HG03108 (cell line): ENCODE data around the gene LRRC63.

ENCODE experiments used
- ATAC-seq: cut with Tn5 transposase; IDR thresholded peaks from one replicate; pipeline ENCODE4 v1.9.1; 2021; ENCODE audit warnings: moderate library complexity; ENCODE audit not compliant: unreplicated experiment

Gene LRRC63

DNA sequence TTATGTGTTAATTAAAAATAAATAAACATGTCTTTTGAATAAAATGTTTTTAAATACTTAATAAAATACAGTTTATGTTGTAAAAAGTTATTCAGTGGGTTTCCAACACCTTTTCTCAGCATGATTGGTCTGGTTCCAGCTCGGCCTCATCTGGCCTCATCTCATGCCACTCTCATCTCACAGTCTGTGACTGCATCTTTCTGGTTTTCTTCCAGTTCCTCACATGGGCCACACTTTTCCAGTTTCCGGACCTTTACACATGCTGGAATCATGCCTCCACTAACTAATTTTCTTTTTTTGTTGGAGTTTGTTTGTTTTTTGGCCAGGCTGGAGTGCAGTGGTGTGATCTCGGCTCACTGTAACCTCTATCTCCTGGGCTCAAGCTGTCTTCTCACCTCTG, 92.8 kb downstream of the LRRC63 start:
- no peak for ATAC-seq

DNA sequence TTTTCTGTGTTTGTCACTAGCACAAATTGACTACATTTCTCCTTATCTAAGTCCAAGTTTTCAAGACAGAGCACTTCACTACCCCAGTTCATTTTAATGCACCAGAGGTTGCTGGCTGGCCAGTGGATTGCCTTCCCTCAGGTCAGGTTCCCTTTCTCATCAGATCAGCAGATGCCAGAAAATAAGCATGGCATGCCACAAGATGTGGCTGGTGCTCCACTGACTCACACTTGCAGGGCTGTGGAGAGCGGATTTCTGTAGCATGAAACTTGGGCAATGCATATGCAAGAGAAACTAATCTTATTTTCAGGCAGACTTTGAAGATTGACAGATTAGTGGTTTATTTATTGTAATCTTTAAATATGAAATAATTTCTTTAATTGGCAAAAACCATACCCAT, 95.8 kb downstream of the LRRC63 start:
- ATAC-seq, result no peak

DNA sequence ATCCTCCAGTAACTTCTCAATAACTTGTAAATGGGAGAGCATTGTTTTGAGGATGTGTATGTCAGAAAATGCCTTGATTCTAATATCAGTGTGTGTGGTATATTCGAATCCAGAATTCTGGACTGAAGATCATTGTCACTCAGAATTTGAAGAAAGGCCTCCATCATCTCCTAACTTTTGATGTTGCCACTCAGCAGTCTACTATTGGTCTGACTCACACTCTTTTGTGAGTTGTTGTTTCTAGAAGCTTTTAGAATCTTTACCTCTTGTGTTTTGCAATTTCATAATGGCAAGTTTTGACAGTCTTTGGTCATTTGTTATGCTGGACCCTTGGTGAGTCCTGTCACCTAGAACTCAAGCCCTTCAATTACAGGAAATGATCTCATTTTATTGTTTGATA, 98.3 kb downstream of the LRRC63 start:
- ATAC-seq, result no peak

DNA sequence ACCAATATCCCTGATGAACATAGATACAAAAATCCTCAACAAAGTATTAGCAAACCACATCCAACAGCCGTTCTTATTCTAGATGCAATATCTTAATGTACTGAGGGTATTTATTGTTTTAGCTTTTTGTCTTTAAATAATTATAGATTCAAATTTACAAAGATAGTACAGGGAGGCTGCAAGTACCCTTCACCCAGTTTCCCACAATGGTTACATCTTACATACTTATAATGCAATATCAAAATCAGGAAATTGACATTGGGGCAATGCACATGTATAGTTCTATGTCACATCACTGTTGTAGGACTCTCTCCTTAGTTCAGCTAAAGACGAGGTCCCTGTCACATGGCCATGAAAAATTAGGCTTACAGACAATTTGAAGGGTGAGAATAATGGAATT, 99.5 kb downstream of the LRRC63 start:
- ATAC-seq, result no peak

DNA sequence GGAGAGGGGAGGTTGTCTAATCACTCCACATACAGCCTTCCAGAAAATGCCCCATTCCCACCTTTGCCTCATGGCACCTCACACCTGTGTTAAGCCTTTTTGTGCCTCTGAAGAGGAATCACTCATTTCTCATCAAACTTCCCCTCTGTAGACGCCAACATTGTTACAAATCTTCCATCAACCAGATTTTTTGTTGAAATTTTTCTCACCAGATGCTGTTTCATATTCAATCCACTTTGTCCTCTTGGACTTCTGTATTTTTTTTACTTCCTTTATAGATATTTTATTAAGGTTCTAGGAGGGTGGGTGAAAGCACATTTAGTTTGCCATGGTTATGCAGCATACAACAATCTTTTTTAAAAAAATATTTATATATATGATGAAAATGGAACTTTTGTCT, 101.3 kb downstream of the LRRC63 start:
- ATAC-seq, result no peak

DNA sequence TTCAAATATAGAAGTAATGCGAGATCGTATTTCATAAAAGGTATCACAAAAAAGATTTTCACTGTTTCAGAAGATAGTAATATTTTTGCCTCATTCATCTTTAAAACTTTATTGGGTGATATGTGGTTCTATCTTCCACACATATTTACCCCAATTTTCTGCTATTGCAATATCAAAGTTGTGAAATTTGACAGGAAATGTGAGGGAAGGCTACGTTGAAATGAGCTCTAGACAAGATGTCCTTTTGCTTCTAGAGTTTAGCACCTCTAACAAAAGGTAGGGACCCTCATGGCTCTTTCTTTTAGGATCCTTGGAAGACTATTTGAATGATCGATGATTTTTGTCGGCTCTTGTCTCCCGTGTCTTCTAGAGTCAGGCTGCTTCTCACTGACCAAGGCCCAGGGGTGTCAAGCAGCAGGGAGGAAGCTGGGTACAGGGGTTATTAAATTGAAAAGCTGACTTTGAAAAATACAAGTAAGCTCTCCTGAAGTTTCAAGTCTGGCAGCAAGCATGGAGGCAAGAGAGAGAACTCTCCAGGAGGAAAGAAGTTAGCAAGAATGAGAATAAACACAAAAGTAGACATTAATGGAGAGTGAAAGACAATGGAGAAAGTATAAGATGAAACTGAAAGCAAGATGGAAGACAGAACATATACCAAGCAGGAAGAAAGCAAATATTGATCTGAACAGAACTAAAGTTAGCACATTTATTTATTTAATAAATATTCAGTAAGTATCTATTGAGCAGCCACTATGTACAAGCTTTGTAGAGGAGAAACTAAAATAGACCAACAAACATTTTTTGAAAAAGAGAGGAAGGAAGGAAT, 101.9 kb downstream of the LRRC63 start:
- no peak for ATAC-seq

DNA sequence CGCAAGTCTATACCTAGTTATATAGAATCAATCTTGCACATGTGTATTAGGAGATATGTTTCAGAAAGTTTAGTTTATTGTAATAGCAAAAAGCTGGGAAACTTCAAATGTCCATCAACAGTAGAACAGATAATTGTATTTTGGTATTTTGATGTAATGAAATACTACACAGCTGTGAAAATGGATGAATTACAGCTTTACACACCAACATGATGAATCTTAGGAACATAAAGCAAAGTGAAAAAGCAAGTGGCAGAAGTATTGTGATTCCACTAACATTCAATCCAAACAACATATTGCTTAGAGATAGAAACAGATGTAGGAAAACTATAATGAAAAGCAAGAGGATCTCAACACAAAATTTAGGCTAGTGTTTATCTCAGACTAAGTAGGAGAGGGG, 102.9 kb downstream of the LRRC63 start:
- ATAC-seq, result no peak

DNA sequence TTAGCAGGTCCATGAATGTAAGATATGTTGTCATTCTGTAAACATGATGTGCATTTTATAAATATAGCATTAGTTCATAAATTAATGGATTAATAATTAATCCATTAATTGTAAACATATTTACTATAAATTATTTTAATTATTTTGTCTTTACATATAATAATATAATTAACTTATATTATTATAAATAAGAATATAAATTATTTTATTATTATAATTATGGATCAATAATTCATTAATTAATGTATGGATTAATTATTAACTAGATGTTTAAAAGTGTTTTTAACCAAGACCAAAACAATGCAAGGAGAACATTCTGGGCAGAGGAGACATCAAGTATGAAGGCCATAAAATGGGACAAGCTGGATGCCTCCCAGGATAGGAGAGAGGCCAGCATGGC, 103.3 kb downstream of the LRRC63 start:
- ATAC-seq, result no peak

DNA sequence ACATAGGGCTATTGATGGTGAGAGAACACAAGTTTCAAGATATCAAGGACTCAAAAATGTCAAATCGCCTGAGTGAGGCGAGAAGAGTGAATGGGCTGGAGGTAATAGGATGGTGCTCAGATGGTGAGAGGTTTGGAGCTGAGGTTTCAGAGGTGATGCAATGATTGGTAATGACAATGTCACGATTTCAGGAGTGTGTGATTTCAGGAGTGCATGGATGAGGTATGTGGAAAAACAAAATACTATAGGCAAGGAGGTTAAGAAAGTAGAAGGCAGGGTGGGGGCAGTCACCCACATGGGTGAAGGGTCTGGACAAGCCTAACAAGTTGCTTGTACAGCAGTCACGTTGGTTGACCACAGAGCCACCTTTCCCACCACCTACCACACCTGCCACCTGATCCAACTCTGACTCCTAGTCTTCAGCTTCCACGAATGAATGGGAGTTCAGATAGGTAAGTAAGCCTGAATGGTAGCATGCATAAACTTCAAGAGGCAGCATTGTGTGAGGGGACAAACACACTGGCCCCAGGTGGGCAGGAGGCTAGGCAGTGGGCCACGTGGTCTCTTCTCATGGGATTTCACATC, 103.9 kb downstream of the LRRC63 start:
- no peak for ATAC-seq

DNA sequence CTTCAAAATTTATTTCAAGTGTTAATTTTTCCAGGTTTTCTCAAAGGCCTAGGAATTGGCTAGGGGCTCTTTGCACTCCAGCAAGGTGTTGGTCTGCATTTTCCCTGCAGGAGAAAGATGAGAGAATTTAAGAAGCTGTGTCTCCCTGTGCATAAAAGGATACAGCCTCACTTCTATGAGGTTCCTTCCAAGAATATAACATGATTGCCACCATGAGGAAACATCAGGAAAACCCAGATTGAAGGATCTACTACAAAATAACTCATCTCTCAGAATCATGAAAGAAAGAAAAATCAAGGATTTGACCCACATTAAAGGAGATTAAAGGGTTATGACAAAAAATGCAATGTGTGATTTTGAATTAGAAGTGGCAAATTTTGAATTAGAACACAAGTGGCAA, 105.4 kb downstream of the LRRC63 start:
- no peak for ATAC-seq

DNA sequence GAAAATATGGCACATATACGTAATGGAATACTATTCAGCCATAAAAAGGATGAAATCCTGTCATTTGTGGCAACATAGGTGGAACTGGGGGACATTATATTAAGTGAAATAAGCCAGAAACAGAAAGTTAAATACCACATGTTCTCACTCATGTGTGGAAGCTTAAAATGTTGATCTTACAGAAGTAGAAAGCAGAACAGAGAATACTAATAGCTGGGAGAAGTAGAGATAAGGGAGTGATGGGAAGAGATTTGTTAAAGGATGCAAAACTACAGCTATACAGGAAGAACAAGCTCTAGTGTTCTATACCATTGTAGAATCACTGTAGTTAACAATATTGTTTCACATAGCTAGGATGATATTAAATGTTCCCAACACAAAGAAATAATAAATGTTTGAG, 107.3 kb downstream of the LRRC63 start:
- ATAC-seq, result no peak

DNA sequence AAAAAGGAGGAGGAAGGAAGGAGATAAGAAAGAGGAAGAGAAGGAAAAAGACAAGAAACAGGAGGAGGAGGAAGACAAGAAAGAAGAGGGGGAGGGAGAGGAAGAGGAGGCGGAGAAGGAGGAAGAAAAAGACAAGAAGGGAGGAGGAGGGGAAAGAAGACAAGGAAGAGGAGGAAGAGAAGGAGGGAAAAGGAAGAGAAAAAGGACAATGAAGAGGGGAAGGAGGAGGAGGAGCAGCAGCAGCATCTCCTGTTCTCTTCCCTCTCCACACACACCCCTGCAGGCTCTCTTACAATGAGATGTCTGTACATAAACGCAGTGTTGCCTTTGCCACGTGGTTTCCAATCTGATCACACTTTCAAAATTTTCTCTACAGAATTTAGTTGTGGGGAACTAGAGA, 108.7 kb downstream of the LRRC63 start:
- no peak for ATAC-seq

DNA sequence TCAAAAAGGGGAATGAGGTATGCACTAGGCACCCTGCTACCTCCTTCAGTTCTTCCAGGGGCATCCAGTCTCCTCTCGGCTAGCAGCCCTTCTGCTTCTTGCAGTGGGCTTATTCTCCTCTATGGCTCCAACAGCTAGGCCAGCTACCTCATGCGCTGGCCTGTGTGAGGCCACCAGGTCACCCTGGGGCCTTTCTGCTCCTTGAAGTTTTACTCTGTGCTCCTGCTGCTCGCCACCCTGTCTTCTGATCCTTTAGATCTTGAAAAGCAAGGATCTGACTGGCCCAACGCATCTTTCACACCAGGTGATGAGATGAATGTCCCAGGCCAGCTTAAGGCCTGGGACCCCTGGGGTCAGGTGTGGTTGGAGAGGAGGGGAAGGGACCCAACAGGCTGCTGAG, 109.1 kb downstream of the LRRC63 start:
- no peak for ATAC-seq

DNA sequence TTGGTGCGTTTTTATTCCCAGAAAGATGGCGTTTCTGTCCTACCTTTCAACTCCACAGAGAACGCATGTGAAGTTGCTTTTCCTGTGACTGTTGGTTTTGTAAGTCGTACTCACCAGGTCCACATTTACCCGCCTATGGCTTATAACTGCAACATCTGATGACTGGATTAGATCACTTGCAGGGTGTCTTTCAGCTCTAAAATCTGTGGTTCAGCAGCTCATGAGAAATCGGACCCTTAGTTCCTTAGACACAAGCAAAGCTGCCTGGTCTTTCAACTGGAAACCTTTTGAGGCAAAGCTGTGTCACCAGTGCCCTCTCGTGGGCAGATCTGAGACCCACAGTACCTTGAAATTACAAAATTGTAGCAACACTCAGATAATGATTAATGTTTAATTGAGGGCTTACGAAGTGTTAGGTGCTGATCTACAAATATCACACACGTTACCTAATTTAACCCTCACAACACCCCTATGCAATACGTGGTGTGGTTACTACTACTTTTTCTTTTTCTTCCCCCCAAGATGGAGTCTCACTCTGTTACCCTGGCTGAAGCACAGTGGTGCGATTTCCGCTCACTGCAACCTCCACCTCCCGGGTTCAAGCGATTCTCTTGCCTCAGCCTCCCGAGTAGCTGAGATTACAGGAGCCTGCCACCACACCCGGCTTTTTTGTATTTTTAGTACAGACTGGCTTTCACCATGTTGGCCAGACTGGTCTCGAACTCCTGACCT, 109.9 kb downstream of the LRRC63 start:
- no peak for ATAC-seq

DNA sequence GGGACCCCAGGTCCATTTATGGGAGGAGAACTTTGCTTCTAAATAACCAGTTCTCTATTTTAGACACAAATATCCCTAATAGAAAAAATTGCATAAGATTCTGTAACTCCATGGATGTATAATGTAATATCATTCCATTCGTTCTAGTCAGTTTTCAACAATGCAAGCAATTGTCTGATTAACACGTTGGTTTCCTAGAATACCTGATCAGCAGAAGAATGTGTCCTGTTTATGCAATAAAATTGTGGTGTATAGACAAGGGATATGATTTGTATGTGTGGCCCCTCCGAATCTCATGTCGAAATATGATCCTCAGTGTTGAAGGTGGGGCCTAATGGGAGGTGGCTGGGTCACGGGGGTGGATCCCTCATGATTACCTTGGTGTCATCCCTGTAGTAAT, 113.2 kb downstream of the LRRC63 start:
- ATAC-seq, result no peak
